NT2/D1 (cell line): ENCODE measurements around the gene ZNF862.

ENCODE experiments used
- DNase-seq: peaks from one replicate; pipeline ENCODE4 v3.0.0-alpha.2; 2011; ENCODE audit warnings: low read depth, low spot score
- H3K27me3 ChIP-seq: 2 replicates; pipeline ENCODE4 v1.6.0; 2011; ENCODE audit warnings: mild to moderate bottlenecking; ENCODE audit not compliant: insufficient read length, insufficient read depth
- H3K36me3 ChIP-seq: 2 replicates; pipeline ENCODE4 v1.6.1; 2011; ENCODE audit warnings: mild to moderate bottlenecking, low read length, mixed read lengths; ENCODE audit not compliant: insufficient read depth, insufficient read length
- H3K4me1 ChIP-seq: 2 replicates; pipeline ENCODE4 v1.5.1; 2011; ENCODE audit not compliant: insufficient read depth, insufficient read length
- H3K4me3 ChIP-seq: 2 replicates; pipeline ENCODE4 v1.5.1; 2011; ENCODE audit warnings: low read depth; ENCODE audit not compliant: insufficient read length
- H3K9ac ChIP-seq: 2 replicates; pipeline ENCODE4 v1.6.0; 2011; ENCODE audit warnings: low read depth; ENCODE audit not compliant: insufficient read length
- H3K9me3 ChIP-seq: 2 replicates; pipeline ENCODE4 v1.5.1; 2011; ENCODE audit warnings: mild to moderate bottlenecking, low read length; ENCODE audit not compliant: insufficient read depth
- SUZ12 ChIP-seq: IDR thresholded peaks from 2 replicates; pipeline ENCODE4 v1.6.1; 2011; ENCODE audit not compliant: insufficient read length, insufficient read depth; ENCODE audit errors: extremely low read depth
- YY1 ChIP-seq: IDR thresholded peaks from 2 replicates; pipeline ENCODE4 v1.6.1; 2011; ENCODE audit not compliant: insufficient read length, insufficient read depth
- ZNF274 ChIP-seq: IDR thresholded peaks from 2 replicates; pipeline ENCODE4 v1.6.1; 2011; ENCODE audit warnings: mild to moderate bottlenecking, low read depth, low read length

The ZNF862 gene

GRCh38 chr7:149859369-149859768 lies 21.2 kb downstream of the ZNF862 start:
- H3K36me3 ChIP-seq: no peaks in the 10 kb centered on the region
- H3K27me3 ChIP-seq: no peaks in the 10 kb centered on the region

DNA sequence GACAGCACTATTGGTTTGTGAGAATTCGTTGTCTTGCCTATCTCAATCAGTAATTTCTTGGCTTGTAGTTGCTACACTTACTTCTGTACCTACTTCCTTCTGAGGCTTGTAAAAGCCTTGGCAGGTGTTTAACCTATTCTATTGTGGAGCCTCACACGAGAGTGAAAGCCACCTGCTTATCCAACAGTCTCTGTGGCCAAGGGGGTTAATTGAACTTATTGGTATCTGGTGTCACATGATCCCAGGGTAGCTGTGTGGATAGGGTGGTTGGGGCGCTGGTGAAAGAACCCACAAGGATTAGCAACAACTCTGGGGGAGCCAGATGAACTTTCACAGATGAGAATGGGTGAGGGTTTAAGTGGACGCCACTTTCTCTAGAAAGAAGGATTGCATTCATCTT lies 21.7 kb downstream of the ZNF862 start:
- Histone ChIP-seq H3K9me3 (no peaks in the 10 kb centered on the region), H3K27me3 (no peaks in the 10 kb centered on the region), H3K36me3 (no peaks in the 10 kb centered on the region), H3K4me3 (no peak overlapping the region), H3K9ac (no peak overlapping the region), H3K4me1 (peaks cover 7% of the 10 kb centered on the region)
- no peak for DNase-seq
- no peak for TF ChIP-seq SUZ12
- no peak for TF ChIP-seq ZNF274
- no peak for TF ChIP-seq YY1

More at GRCh38 chr7:149859369-149859768, 21.2 kb downstream of the ZNF862 start:
- no peak for TF ChIP-seq ZNF274
- Histone ChIP-seq H3K4me3 (no peak overlapping the region), H3K9ac (no peak overlapping the region), H3K4me1 (peaks cover 7% of the 10 kb centered on the region), H3K9me3 (no peaks in the 10 kb centered on the region)
- no peak for DNase-seq

- Histone ChIP-seq H3K4me3 (no peak overlapping the region), H3K4me1 (no peaks in the 10 kb centered on the region), H3K9me3 (no peaks in the 10 kb centered on the region), H3K36me3 (no peaks in the 10 kb centered on the region), H3K27me3 (no peaks in the 10 kb centered on the region), H3K9ac (no peak overlapping the region)
- no peak for TF ChIP-seq ZNF274
- TF ChIP-seq YY1: no peak
- no peak for TF ChIP-seq SUZ12
- no peak for DNase-seq
Observed at GRCh38 chr7:149860821-149861727, 22.9 kb downstream of the ZNF862 start.

DNA sequence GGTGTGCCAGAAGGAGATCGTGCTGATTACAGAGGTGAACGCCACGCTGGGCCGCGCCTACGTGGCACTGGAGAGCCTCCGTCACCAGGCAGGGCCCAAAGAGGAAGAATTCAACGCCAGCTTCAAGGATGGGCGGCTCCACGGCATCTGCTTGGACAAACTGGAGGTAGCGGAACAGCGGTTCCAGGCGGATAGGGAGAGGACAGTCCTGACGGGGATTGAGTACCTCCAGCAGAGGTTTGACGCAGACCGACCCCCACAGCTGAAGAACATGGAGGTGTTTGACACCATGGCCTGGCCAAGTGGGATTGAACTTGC lies 23.5 kb downstream of the ZNF862 start:
- TF ChIP-seq ZNF274 (no peak), SUZ12 (no peak), YY1 (no peak)
- no peaks in the 10 kb centered on the region for H3K27me3 ChIP-seq
- H3K36me3 ChIP-seq: no peaks in the 10 kb centered on the region
- no peak overlapping the region for H3K4me3 ChIP-seq
- DNase-seq: no peak
- no peaks in the 10 kb centered on the region for H3K9me3 ChIP-seq
- no peaks in the 10 kb centered on the region for H3K4me1 ChIP-seq
- no peak overlapping the region for H3K9ac ChIP-seq

GRCh38 chr7:149862156-149862555 lies 24.0 kb downstream of the ZNF862 start:
- no peaks in the 10 kb centered on the region for H3K27me3 ChIP-seq
- H3K4me1 ChIP-seq: no peaks in the 10 kb centered on the region
- H3K9ac ChIP-seq: no peak overlapping the region
- H3K36me3 ChIP-seq: no peaks in the 10 kb centered on the region
- H3K4me3 ChIP-seq: no peak overlapping the region
- TF ChIP-seq YY1 (no peak), SUZ12 (no peak), ZNF274 (no peak)
- H3K9me3 ChIP-seq: no peaks in the 10 kb centered on the region
- DNase-seq: no peak

DNA sequence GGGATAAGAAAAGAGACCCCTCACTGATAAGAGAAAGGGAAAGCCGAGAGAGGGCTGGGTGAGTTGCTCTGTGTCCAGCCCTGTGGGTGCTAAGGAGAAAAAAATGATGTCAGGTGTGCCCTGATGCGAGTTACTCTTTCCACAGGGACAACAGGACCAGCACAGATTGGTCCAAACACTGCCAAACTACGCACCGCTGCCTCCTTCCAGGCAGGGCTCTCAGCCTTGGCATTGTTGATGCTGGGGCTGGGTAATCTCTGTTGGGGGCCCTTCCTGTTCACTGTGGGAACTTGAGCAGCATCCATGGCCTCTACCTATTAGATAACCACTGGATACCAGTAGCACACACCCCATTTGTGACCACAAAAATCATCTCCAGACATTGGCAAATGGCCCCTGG lies 25.3 kb downstream of the ZNF862 start:
- H3K9me3 ChIP-seq: no peaks in the 10 kb centered on the region
- H3K9ac ChIP-seq: no peak overlapping the region
- no peak for TF ChIP-seq YY1
- no peak for TF ChIP-seq SUZ12
- TF ChIP-seq ZNF274: no peak
- DNase-seq: no peak
- no peaks in the 10 kb centered on the region for H3K36me3 ChIP-seq
- no peak overlapping the region for H3K4me3 ChIP-seq
- H3K4me1 ChIP-seq: no peaks in the 10 kb centered on the region
- no peaks in the 10 kb centered on the region for H3K27me3 ChIP-seq

DNA sequence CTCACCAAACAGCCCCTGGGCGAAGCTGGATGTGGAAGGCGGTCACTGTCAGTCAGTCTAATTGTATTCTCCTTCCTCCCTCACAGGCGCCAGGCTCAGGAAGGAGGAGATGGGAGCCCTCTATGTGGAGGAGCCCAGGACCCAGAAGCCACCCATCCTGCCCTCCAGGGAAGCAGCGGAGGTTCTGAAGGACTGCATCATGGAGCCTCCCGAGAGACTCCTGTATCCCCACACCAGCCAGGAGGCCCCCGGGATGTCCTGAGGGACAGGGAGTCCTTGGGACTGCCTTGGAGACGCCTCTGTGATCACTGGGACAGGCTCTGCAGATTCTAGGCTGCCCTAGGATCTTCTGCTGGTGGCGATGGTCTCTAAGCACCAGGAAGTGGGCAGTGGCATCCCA lies 25.8 kb downstream of the ZNF862 start:
- Histone ChIP-seq H3K4me3 (no peak overlapping the region), H3K36me3 (peaks cover 2% of the 10 kb centered on the region), H3K9me3 (no peaks in the 10 kb centered on the region), H3K9ac (no peak overlapping the region), H3K4me1 (no peaks in the 10 kb centered on the region), H3K27me3 (no peaks in the 10 kb centered on the region)
- TF ChIP-seq YY1: no peak
- TF ChIP-seq SUZ12: no peak
- TF ChIP-seq ZNF274: no peak
- no peak for DNase-seq

DNA sequence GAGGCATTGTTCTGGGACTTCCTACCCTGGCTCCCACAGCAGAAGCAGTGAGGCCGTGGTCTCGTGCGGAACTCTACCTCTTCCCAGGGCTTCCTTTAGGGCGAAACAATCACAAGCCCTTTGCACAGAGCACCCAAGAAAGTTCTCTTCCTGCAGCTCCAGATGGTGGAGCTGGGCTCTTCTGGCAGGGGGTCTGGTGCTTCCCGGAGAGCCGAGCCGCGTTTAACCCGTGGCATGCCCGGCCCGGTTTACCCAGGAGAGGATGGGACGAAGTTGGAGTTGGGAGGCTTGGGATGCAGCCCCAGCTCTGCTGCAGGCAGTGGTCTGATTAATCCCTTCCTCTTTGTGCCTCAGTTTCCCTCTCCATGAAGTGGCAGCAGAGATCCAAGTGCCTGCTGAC lies 26.6 kb downstream of the ZNF862 start:
- Histone ChIP-seq H3K4me3 (no peak overlapping the region), H3K9me3 (no peaks in the 10 kb centered on the region), H3K27me3 (no peaks in the 10 kb centered on the region), H3K4me1 (no peaks in the 10 kb centered on the region), H3K36me3 (peaks cover 2% of the 10 kb centered on the region), H3K9ac (no peak overlapping the region)
- TF ChIP-seq ZNF274 (no peak), SUZ12 (no peak), YY1 (no peak)
- no peak for DNase-seq
